ENCODE data around the gene TCF12.

TCF12 gene

DNA sequence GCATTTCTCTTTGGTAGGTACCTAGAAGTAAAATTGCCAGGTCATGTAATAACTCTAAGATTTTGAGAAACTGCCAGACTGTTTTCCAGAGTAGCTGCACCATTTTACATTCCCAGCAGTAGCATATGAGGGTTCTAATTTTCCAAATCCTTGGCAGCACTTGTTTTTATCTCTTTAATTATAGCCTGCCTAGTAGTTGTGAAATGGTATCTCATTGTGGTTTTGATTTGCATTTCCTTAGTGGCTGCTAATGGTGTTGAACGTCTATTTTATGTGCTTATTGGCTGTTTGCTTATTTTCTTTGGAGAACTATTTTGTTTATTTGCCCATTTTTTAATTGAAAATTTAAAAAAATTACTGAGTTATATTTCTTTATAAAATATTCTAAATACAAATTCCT, 117.9 kb downstream of the TCF12 start:
- TF ChIP-seq, protein P1, sequence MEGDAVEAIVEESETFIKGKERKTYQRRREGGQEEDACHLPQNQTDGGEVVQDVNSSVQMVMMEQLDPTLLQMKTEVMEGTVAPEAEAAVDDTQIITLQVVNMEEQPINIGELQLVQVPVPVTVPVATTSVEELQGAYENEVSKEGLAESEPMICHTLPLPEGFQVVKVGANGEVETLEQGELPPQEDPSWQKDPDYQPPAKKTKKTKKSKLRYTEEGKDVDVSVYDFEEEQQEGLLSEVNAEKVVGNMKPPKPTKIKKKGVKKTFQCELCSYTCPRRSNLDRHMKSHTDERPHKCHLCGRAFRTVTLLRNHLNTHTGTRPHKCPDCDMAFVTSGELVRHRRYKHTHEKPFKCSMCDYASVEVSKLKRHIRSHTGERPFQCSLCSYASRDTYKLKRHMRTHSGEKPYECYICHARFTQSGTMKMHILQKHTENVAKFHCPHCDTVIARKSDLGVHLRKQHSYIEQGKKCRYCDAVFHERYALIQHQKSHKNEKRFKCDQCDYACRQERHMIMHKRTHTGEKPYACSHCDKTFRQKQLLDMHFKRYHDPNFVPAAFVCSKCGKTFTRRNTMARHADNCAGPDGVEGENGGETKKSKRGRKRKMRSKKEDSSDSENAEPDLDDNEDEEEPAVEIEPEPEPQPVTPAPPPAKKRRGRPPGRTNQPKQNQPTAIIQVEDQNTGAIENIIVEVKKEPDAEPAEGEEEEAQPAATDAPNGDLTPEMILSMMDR (IDR thresholded peaks at IDR 0.05) = no peak

DNA sequence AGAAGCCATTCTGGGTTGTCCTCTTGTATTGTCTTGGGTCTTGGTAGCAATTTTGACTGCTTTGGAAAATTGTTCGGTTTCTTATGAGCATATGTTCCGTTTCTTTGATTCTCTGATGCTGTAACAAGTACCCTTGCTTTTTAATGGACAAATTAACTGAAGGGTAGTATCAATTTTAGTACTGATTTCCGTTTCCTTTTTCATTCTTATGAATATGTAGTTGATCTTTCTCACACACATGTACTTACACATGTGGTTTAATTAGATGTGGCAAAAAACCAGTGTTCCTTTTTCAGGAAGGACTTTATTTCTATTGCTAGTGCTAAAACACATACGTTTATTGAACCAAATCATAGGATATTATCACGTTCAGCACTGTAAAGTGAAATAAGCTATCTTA, 119.1 kb downstream of the TCF12 start:
- TF ChIP-seq, protein P1 (IDR thresholded peaks at IDR 0.05) = no peak

DNA sequence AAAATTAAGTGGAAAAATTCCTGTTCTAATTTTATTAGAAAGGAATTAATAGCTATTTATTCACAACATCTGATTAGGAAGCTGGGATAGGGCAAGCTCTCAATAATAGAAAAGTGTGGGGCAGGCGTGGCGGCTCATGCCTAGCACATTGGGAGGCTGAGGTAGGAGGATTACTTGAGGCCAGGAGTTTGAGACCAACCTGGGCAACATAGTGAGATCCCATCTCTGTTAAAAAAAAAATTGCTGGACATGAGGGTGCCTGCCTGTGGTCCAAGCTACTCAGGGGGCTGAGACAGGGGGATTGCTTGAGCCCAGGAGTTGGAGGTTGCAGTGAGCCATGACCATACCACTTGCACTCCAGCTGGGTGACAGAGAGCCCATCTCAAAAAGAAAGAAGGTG, 119.6 kb downstream of the TCF12 start:
- TF ChIP-seq, protein P1 (IDR thresholded peaks at IDR 0.05) = no peak

DNA sequence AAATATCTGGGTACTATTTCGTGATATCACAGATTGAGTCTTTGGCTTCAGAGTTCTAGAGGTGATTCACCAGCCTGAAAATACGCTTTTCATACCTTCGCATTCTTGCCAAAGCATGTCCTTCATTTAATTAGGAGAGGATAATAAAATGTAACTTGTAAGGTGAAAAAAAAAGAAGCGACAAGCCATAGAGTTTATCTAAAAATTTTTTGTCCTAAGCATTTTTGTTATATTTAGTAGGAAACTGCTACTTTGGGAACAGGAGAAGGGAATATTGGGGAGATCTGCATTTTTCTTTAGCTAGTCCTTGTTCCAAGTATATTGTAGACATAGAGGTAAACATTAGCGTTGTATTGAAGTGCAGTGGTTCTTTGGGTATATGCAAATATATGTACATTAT, 120.1 kb downstream of the TCF12 start:
- TF ChIP-seq, protein P1 (IDR thresholded peaks at IDR 0.05) = no peak

DNA sequence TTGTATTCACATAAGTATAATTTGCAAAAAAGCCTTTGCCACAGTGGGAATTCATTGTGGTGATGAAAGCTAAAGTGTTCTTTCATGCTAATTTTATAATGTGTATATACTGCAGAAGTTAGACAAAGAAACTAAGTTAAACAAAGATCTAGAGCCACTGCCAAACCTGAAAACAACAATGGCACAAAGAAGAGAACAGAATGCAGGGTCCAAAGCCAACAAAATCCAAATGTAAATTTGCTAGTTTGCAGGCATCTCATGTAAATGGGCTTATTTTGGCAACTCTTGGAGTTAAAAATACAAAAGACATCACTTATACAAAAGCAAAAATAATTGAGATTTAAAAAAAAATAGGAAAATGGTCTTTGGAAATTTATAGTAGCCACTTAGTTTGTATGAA, 123.0 kb downstream of the TCF12 start:
- TF ChIP-seq, protein P1 (IDR thresholded peaks at IDR 0.05) = no peak

DNA sequence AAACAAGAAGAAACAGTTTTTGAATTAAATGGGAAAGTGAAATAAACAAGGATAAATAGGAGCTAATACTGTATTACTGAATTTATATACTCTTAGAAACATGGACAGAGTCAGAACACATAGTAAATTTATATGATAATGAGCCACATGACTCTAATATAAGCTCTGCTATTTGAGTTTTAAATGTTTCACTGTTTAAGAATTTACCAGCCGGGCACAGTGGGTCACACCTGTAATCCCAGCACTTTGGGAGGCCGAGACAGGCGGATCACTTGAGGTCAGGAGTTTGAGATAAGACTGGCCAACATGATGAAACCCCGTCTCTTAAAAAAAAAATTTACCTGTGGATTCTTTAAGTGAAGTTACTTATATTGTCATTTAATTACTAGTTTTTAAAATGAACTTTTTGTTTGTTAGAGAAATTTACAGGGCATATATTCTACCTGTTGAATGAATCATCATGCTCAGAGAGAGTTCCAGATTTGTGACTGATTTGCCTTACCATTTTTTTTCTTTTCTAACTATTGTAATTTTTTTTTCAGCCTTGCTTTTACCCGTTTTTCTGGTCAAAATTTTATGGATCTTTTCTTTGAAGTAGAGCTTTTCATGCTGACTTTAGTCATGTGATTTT, 125.7 kb downstream of the TCF12 start:
- TF ChIP-seq, protein P1 (IDR thresholded peaks at IDR 0.05) = no peak

DNA sequence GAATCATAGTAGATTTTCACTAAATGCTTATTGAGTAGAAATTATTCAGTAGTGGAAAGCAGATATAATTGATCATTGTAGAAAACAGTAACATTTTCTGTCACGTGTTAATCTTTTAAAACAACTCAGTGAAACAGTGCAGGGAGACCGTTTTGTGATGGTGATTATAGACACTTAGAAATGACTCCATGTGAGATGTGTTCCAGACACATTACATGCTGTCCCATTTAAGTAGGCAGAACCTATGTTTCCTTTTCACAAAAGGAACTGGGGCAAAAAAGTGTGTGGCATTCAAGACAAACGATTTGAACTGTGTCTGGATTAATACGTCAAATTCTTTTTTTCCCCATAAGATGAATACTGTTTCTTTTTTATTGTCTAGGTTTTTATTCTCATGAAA, 126.5 kb downstream of the TCF12 start:
- TF ChIP-seq, protein P1 (IDR thresholded peaks at IDR 0.05) = no peak

Measured in LNCAP (cell line).